ELF-1 (cell line): Measurements from ENCODE around the gene TTC34.
A peak's percentile ranks its signal among the peaks of the same experiment; 100 is the strongest.
"Not testable (repeated sequence)": the region's sequence is repeated elsewhere in the genome, so short reads cannot be mapped to it uniquely, and the experiment has no call there.

Experiments used
- DNase-seq: peaks from one replicate; pipeline ENCODE4 v3.0.0-alpha.2; 2016; ENCODE audit warnings: low read depth, low spot score

The TTC34 gene

DNA sequence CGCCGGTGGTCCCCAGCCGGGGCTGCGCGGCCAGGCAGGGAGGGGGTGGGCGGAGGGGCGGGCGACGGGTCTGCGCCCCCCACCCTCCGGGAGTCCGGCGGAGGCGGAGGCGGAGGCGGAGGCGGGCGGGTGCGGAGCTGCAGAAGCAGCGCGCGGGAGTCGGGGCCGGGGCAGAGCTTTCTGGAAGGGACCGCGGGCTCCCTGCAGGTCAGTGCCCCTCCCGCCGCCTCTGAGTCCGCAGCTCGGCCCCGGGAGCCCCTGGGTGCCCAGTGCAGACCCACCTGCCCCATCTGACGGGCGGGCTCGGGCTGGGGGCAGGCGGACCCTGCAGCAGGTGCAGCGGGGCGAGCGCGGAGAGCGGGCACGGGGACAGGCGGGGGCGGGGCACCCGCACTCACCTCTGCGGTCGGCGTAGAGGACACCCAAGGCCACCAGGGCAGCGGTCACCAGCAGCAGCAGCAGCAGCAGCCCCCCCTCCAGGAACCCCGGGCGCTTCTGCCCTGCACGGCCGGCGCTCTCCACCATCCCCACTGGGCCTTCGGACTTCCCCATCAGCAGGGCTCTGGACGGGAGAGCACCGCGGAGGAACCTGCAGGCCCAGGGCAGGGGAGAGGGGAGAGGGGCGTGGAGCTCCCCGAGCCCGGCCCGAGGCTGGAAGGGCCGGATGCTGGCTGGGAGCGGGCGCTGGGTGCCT lies 172.4 kb downstream of the TTC34 start:
- DNase-seq, result no peak

- no peak for DNase-seq
Measured at GRCh38 chr1:2628191-2628932, 173.1 kb downstream of the TTC34 start.

GRCh38 chr1:2627746-2628145 lies 173.7 kb downstream of the TTC34 start:
- no peak for DNase-seq

DNA sequence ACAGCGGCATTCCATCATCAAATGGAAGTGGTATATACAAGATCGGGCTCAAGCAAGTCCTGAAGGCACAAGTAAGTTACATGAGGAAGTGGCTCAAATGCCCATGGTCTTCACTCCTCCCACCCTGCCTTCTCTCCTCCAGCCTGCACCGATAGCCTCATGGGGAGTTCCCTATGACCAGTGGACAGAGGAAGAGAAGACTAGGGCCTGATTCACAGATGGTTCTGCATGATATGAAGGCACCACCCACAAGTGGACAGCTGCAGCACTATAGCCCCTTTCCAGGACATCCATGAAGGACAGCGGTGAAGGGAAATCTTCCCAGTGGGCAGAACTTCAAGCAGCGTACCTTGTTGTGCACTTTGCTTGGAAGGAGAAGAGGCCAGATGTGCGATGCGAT lies 175.7 kb downstream of the TTC34 start:
- DNase-seq, result not testable (repeated sequence)

GRCh38 chr1:2625311-2625710 lies 176.2 kb downstream of the TTC34 start:
- DNase-seq, result no peak

DNA sequence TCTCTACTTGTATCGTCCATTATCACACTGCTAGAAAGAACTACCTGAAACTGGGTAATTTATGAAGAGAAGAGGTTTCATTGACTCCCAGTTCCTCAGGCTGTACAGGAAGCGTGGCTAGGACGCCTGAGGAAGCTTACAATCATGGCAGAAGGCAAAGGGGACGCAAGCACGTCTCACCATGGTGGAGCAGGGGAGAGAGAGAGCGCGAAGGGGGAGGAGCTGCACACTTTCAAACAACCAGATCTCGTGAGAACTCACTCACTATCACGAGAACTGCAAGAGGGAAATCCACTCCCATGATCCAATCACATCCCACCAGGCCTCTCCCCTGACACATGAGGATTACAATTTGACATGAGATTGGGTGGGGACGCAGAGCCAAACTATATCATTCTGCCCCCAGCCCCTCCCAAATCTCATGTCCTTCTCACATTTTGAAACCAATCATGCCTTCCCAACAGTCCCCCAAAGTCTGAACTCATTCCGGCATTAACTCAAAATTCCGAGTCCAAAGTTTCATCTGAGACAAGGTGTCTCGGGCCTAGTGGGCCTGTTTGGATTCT lies 176.7 kb downstream of the TTC34 start:
- no peak for DNase-seq

DNA sequence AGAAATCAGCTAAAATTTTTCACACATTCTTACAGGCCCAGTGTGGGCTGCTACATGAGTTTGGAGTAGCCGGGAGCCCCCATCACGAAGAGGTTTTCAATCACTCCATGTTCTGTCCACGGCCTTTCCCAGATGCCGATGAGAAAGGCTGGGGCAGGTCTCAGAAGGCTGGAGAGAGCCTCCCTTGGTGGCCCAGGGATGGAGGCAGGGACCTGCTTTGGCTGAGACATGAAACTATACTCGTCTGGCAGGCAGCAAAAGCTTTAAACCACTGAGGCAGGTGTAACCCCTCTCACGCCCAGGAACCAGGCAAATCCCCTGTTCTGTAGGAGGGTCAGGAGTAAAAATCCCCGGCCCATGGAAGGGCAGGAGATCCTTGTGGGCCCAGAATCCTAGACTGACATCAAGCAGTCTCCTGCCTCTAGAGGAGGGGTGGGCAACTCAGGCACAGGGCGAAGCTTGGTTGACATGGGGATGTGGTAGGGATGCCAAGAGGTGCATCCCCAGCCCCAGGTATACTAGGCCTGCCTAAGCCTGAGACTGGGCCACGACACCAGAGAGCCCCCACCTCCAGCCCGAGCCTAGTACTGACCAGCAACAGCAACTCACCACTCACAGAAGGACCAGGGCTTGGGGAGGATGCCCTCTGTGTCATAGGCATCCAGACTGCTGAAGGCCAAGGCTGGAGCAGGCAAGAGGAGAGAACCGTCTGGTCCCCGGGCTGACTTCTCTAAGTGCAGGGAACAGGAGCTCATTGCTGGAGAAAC lies 177.7 kb downstream of the TTC34 start:
- no peak for DNase-seq

DNA sequence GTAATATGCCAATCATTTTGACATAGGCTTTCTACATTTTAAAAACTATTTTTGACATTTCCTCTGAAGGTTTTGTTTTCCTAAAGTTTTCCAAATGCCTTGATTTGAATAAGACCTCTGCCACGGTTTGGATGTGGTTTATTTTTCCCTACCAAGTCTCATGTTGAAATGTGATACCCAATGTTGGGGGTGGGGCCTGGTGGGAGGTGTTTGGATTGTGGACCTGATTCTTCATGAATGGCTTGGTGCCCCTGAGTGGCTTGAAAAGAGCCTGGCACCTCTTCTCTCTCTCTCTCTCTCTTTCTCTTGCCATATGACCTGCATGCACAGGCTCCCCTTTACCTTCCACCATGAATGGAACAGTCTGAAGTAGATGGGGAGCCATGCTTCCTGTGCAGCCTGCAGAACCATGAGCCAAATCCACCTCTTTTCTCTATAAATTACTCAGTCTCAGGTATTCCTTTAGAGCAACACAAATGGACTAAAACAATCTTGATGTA lies 183.5 kb downstream of the TTC34 start:
- DNase-seq, result no peak

GRCh38 chr1:2614145-2614544 lies 187.3 kb downstream of the TTC34 start:
- no peak for DNase-seq

DNA sequence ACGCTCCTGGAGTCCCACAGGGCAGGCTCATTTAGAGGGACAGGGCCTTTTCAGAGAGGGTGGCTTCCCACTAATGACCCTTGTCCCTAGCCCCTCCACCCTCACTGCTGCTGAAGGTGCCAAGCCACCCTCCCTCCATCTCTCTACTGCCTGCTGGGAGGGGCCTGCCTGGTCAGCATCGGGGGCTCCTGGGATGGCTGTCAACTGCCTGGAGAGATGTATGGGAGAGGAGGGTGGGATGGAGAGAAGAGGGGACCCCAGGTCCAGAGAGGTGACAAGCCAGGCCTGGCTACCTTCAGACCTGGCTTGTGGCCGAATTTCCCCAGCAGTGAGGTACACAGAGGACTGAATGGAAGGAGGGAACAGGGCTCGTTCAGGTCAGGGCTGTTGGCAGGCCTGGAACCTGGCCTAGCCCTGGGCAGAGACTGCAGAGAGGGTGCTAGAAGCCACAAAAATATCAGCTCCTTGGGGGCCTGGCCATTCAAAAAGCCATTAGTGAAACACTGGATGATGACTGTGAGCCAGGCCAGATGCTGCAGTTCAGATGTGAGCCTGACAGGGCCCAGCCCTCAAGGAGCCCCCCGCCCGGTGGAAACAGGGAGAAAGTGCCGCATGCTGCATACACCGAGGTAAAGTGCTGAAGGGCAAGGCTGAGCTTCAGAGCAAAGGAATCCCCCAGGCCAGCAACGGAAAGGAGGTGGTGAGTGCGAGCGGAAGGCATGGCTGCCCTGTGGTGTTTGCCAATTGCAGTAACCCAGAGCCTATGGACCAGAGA lies 188.7 kb downstream of the TTC34 start:
- DNase-seq, result no peak

DNA sequence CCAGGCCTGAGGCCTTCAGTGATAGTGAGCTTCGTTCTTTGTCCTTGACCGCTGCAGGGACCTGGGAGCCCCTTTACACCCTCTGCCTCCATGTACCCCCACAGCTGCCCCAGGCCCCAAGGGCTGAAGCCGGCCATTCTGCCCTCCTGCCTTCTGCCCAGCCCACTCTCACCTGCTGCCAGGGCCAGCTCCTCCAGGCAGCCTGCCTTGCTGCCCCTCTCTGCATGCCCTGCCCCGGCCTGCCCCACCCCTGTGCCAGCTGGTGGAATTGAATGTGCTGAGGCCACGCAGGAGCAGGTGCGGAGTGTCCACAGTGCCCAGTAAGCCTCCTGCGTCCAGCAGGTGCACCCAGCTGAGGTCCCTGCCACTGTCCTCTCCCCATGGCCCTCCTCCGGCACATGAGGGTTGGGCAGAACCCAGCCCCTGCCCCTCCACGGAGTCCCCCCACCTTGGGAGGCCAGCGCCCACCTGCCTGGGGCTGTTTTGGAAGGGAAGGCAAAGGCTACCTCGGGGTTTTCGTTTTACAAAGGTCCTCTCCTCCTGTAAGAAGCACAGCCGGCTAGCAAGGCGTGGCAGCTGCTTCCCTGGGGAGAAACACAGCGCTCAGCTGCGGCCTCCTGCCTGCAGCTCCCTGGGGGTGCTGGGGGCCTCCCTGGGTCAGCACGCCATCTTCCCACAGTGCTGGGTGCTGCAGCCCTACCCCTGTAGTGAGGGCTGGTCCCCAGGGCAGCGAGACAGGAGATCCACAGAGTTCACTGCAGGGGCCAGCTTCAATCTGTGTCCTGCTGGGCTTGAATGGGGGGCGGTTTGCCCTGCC lies 189.7 kb downstream of the TTC34 start:
- no peak for DNase-seq

DNA sequence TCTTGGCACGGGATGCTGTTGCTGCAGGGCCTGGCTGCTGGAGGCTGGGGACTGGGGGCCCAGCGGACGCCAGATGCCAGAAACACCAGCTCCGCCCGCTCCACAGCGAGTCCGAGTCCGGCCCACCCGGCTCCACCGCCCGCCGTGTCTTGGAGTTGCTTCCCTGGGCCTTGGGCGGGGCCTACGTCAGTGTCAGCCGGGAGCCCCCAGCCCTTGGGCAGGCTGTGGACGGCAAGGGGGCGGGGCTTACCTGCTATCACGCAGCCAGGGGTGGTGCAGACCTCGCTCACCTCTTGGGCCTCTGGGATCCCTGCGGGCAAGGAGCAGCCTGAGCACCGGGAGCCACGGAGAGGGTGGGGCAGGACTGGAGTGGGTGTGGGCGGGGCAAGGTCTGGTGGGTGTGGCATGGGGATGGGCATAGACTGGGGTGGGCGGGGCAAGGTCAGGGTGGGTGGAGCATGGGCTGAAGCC lies 190.4 kb downstream of the TTC34 start:
- DNase-seq, result peak; percentile 86

GRCh38 chr1:2610036-2610959 lies 191.2 kb downstream of the TTC34 start:
- no peak for DNase-seq

GRCh38 chr1:2609319-2610035 lies 192.0 kb downstream of the TTC34 start:
- DNase-seq, result no peak

DNA sequence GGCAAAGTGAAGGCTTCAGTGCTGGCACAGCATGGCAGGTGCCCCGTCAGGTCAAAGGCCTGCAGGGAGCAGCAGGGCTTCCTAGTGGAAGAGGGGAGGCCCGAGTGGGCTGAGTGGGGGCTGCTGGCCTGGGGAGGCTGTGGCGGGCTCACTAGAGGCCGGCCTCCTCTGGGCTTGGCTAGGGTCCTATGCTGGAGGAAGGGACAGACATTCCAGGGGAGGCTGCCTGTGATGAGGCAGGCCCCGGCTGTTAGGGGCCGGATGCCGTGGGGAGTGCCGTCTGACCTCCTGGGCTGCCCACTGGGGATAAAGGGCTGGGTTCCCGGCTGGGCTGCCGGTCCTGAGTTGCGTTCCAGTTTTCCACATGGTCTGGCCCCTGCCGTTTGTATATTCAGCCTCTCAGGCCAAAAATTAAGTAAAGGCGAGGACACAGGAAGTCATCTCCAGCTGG lies 193.8 kb downstream of the TTC34 start:
- DNase-seq, result no peak

DNA sequence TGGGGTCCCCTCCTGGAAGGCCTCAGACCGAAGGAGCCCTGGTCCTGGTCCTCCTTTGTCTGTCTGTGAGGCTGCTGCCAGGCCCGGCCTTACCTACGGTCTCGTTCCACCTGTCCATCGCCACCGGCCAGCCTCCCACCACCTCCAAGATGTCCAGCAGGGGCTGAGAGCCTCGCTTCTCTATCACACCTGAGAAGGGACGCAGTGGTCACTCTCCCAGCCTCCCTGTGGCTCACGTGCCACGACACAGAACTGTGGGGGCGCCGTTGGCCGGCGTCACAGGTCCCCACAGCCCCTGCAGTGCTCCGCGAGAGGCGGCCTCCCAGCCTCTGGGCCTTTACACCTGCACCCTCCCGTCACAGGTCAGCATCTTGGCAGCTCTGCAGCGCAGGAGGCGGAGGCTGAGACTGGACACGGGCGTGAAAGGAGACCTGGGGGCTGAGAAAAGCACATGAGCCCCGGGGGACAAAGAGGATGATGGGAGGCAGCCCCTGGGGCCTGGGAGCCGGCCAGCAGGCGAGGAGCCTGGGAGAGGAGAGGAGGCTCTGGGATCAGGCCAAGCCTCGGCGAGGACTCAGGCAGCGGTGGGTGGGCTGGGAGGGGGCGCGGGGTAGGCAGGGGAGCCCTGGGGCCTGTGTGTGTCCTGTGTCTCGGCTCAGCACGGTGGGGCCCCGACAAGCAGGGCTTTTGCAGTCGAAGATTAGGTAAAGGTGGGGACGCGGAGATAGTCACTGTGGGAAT lies 194.4 kb downstream of the TTC34 start:
- DNase-seq, result no peak

DNA sequence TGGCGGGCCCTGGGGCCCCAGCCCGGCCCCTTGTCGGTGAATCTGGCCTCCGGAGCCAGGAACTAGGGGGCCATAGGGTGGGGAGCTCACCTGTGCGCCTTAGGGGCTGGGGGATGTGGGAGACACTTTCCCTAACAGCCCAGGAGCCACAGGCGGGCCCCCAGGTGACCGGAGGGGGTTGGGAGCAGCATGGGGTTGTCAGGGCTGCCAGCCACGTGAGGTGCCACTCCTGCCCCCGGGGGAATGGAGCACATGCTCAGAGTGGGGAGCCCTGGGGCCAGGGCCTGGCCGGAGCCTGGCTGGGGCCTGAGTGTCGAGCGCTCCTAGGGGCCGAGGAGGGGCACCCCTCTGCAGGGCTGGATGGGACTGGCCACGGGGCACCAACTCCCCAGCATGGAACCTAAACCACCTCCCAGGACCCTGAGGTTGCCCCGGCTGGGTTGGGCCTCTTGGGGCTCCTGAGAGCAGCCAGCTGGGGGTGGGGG lies 195.1 kb downstream of the TTC34 start:
- DNase-seq, result no peak
